Measurements from ENCODE around the gene CIT.

CIT gene

GRCh38 chr12:119740830-119741229 lies 136.3 kb downstream of the CIT start:
- peaks cover 13% of the 10 kb centered on the region for H3K9me3 ChIP-seq (ENCODE audit: insufficient read depth, low read depth, low read length)
- peaks cover 80% of the 10 kb centered on the region for H3K36me3 ChIP-seq (ENCODE audit: insufficient read depth, low read length)
- no peak overlapping the region for H3K9ac ChIP-seq (ENCODE audit: low read depth, low read length, poor library complexity, severe bottlenecking)

GRCh38 chr12:119735079-119735478 lies 142.0 kb downstream of the CIT start:
- no peaks in the 10 kb centered on the region for H3K27me3 ChIP-seq (ENCODE audit: insufficient read depth, low read length, poor library complexity, severe bottlenecking)
- TF ChIP-seq EZH2phosphoT487 (IDR thresholded peaks at IDR 0.05; ENCODE audit: borderline replicate concordance) (no peak), CTCF (conservative IDR thresholded peaks at IDR 0.05; ENCODE audit: low read length) (no peak)
- no peaks in the 10 kb centered on the region for H3K79me2 ChIP-seq (ENCODE audit: insufficient read depth, low read length)
- no peaks in the 10 kb centered on the region for H3K9me3 ChIP-seq (ENCODE audit: insufficient read depth, low read depth, low read length)
- H3K4me3 ChIP-seq (ENCODE audit: low read length, poor library complexity, severe bottlenecking), result no peak overlapping the region
- no peaks in the 10 kb centered on the region for H3K9me2 ChIP-seq (replicated peaks; ENCODE audit: low read depth, low read length)
- no peak overlapping the region for H3K9ac ChIP-seq (ENCODE audit: low read depth, low read length, poor library complexity, severe bottlenecking)
- H3K4me1 ChIP-seq (ENCODE audit: insufficient read depth, low read length, poor library complexity, severe bottlenecking), result no peaks in the 10 kb centered on the region
- peaks cover 72% of the 10 kb centered on the region for H3K36me3 ChIP-seq (ENCODE audit: insufficient read depth, low read length)
- no peak overlapping the region for H3K4me2 ChIP-seq (ENCODE audit: low read depth, low read length, poor library complexity, severe bottlenecking)
- H3F3A ChIP-seq (ENCODE audit: low read depth), result no peaks in the 10 kb centered on the region
- H4K20me1 ChIP-seq (ENCODE audit: insufficient read depth, low read length, poor library complexity, severe bottlenecking), result no peaks in the 10 kb centered on the region
- no peak overlapping the region for H2AFZ ChIP-seq (ENCODE audit: low read length)

More at GRCh38 chr12:119740830-119741229, 136.3 kb downstream of the CIT start:
- no peaks in the 10 kb centered on the region for H3K27me3 ChIP-seq (ENCODE audit: insufficient read depth, low read length, poor library complexity, severe bottlenecking)
- H3K4me2 ChIP-seq (ENCODE audit: low read depth, low read length, poor library complexity, severe bottlenecking), result no peak overlapping the region
- H3F3A ChIP-seq (ENCODE audit: low read depth), result no peaks in the 10 kb centered on the region
- no peaks in the 10 kb centered on the region for H3K79me2 ChIP-seq (ENCODE audit: insufficient read depth, low read length)
- no peaks in the 10 kb centered on the region for H3K4me1 ChIP-seq (ENCODE audit: insufficient read depth, low read length, poor library complexity, severe bottlenecking)
- TF ChIP-seq CTCF (conservative IDR thresholded peaks at IDR 0.05; ENCODE audit: low read length), result no peak
- no peak for TF ChIP-seq EZH2phosphoT487 (IDR thresholded peaks at IDR 0.05; ENCODE audit: borderline replicate concordance)
- H3K9me2 ChIP-seq (replicated peaks; ENCODE audit: low read depth, low read length), result no peaks in the 10 kb centered on the region
- H3K4me3 ChIP-seq (ENCODE audit: low read length, poor library complexity, severe bottlenecking), result no peak overlapping the region
- no peak overlapping the region for H2AFZ ChIP-seq (ENCODE audit: low read length)
- H4K20me1 ChIP-seq (ENCODE audit: insufficient read depth, low read length, poor library complexity, severe bottlenecking), result no peaks in the 10 kb centered on the region

GRCh38 chr12:119730381-119730780 lies 146.7 kb downstream of the CIT start:
- no peaks in the 10 kb centered on the region for H3F3A ChIP-seq (ENCODE audit: low read depth)
- no peak overlapping the region for H2AFZ ChIP-seq (ENCODE audit: low read length)
- H3K9me2 ChIP-seq (replicated peaks; ENCODE audit: low read depth, low read length), result no peaks in the 10 kb centered on the region
- TF ChIP-seq CTCF (conservative IDR thresholded peaks at IDR 0.05; ENCODE audit: low read length) (no peak), EZH2phosphoT487 (IDR thresholded peaks at IDR 0.05; ENCODE audit: borderline replicate concordance) (no peak)
- H4K20me1 ChIP-seq (ENCODE audit: insufficient read depth, low read length, poor library complexity, severe bottlenecking), result no peaks in the 10 kb centered on the region
- no peak overlapping the region for H3K9ac ChIP-seq (ENCODE audit: low read depth, low read length, poor library complexity, severe bottlenecking)
- no peaks in the 10 kb centered on the region for H3K4me1 ChIP-seq (ENCODE audit: insufficient read depth, low read length, poor library complexity, severe bottlenecking)
- H3K27me3 ChIP-seq (ENCODE audit: insufficient read depth, low read length, poor library complexity, severe bottlenecking), result no peaks in the 10 kb centered on the region
- H3K9me3 ChIP-seq (ENCODE audit: insufficient read depth, low read depth, low read length), result no peaks in the 10 kb centered on the region
- H3K79me2 ChIP-seq (ENCODE audit: insufficient read depth, low read length), result no peaks in the 10 kb centered on the region
- H3K4me2 ChIP-seq (ENCODE audit: low read depth, low read length, poor library complexity, severe bottlenecking), result no peak overlapping the region
- H3K36me3 ChIP-seq (ENCODE audit: insufficient read depth, low read length), result peaks cover 83% of the 10 kb centered on the region
- no peak overlapping the region for H3K4me3 ChIP-seq (ENCODE audit: low read length, poor library complexity, severe bottlenecking)
